ENCODE data around the gene CXCL10.
"Not testable (repeated sequence)": the region's sequence is repeated elsewhere in the genome, so short reads cannot be mapped to it uniquely, and the experiment has no call there.

Gene CXCL10

DNA sequence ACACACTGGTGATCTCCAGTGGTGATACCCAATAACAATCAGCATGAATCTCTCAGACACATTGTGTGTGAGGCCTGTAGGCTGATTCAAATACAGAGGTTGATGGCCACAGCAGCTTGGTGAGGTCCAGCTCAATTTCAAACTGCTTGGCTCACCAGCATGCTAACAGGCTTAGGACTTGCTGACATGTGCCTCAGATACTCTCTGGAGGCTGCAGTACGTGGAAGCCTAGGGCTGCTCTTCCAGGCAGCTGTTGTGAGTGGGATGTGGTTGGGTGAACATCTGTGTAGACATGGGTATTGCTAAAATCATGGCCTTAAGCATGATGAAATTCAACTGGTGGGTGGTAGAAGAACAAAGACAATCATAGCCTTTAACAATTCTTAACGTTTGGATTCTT is 20.3 kb downstream of the CXCL10 start:
- H3K36me3 ChIP-seq: no peaks in the 10 kb centered on the region
- no peak overlapping the region for H3K27ac ChIP-seq

DNA sequence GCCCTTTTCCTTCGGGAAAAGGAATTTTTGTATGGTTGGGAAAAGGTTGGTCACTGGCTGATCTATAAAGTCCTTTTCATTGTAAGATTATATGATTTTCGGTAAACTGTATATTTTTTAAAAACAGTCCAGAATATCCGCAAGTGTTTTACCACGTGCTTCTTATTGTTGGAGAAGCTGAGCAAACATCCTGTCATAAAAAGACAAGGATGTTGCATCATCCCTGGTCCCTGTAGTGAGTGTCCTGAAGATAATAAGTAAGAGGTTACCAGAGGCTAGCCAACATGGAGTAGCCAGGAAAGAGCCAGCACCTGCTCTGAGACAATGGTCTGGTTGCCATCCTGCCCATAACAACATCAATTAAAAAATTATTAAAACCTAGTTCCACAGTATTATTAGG is 21.1 kb downstream of the CXCL10 start:
- no peaks in the 10 kb centered on the region for H3K36me3 ChIP-seq

More for the DNA sequence above, 20.3 kb downstream of the CXCL10 start:
- no peak overlapping the region for H3K4me3 ChIP-seq (ENCODE audit: low read depth, low read length)
- H3K9me3 ChIP-seq (ENCODE audit: severe bottlenecking): no peaks in the 10 kb centered on the region
- TF ChIP-seq, protein P1, sequence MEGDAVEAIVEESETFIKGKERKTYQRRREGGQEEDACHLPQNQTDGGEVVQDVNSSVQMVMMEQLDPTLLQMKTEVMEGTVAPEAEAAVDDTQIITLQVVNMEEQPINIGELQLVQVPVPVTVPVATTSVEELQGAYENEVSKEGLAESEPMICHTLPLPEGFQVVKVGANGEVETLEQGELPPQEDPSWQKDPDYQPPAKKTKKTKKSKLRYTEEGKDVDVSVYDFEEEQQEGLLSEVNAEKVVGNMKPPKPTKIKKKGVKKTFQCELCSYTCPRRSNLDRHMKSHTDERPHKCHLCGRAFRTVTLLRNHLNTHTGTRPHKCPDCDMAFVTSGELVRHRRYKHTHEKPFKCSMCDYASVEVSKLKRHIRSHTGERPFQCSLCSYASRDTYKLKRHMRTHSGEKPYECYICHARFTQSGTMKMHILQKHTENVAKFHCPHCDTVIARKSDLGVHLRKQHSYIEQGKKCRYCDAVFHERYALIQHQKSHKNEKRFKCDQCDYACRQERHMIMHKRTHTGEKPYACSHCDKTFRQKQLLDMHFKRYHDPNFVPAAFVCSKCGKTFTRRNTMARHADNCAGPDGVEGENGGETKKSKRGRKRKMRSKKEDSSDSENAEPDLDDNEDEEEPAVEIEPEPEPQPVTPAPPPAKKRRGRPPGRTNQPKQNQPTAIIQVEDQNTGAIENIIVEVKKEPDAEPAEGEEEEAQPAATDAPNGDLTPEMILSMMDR (IDR thresholded peaks at IDR 0.05; ENCODE audit: low read depth, low read length): no peak
- DNase-seq: no peak
- no peaks in the 10 kb centered on the region for H3K27me3 ChIP-seq (ENCODE audit: insufficient read depth, low read depth, severe bottlenecking)

DNA sequence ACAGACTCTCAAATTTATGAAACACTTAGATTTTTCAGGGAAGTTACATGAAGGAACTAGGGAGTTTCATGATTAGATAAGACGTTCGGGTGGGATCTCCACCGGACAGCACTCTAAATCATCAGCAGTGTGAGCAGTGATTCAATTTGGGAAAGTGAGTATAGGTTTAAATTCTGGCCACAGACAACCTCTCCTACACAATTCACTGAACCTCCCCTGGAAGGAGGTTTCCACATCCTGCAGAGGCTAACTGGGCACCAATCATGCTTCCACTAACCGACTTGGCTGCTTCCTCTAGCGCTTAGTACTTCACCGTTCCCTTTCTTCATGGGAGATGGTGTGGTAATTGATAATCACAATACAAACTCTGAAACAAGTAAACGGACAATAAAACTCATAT is 21.6 kb downstream of the CXCL10 start:
- H3K27ac ChIP-seq: no peak overlapping the region
- H3K36me3 ChIP-seq: no peaks in the 10 kb centered on the region
- no peak for DNase-seq
- H3K27me3 ChIP-seq (ENCODE audit: insufficient read depth, low read depth, severe bottlenecking): no peaks in the 10 kb centered on the region
- H3K4me3 ChIP-seq (ENCODE audit: low read depth, low read length): no peak overlapping the region
- H3K9me3 ChIP-seq (ENCODE audit: severe bottlenecking): no peaks in the 10 kb centered on the region
- TF ChIP-seq, protein P1 (IDR thresholded peaks at IDR 0.05; ENCODE audit: low read depth, low read length): no peak

More for the DNA sequence above, 21.1 kb downstream of the CXCL10 start:
- H3K4me3 ChIP-seq (ENCODE audit: low read depth, low read length): no peak overlapping the region
- DNase-seq: no peak
- TF ChIP-seq, protein P1 (IDR thresholded peaks at IDR 0.05; ENCODE audit: low read depth, low read length): no peak
- H3K27me3 ChIP-seq (ENCODE audit: insufficient read depth, low read depth, severe bottlenecking): no peaks in the 10 kb centered on the region
- H3K9me3 ChIP-seq (ENCODE audit: severe bottlenecking): no peaks in the 10 kb centered on the region
- no peak overlapping the region for H3K27ac ChIP-seq

DNA sequence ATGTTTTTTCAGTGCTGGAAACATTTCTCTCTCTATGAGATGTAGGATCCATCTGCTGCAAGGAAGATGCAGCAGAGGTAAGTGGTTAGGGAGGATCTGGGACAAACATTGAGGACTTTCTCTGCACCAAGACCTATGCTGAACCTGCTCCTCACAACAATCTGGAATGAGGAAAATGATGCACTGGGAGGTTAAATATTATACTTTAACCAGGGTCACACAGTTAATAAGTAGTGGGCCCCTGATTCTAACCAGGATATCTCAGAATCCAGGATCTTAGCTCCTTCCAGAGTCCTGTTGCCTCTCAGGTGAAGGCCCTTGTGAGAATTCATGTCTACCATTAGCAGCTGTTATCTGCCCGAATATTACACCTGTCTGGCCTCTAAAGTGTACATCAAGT is 23.0 kb downstream of the CXCL10 start:
- DNase-seq: no peak
- TF ChIP-seq, protein P1 (IDR thresholded peaks at IDR 0.05; ENCODE audit: low read depth, low read length): no peak
- no peaks in the 10 kb centered on the region for H3K27me3 ChIP-seq (ENCODE audit: insufficient read depth, low read depth, severe bottlenecking)

DNA sequence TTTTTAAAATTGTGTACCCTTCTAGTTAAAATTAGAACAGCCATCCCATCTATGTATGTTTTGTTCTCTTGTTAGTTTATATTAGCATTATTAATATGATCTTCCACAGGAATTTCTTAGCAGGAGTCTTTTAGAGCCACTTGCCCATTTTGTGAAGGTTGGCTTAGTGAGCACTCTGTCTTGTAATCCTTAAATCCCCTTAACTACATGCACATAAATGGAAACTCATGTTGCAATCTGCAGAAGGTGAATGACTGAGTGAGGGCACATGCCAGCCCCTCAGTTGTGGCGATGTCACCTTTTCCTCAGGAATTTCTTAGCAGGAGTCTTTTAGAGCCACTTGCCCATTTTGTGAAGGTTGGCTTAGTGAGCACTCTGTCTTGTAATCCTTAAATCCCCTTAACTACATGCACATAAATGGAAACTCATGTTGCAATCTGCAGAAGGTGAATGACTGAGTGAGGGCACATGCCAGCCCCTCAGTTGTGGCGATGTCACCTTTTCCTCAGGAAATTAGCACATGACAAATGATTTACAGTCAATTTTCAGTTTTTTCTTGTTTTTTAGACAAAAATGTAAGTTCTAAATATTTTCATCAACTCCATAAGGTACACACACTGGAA is 24.7 kb downstream of the CXCL10 start:
- not testable (repeated sequence) for H3K9me3 ChIP-seq (ENCODE audit: severe bottlenecking); H3K36me3 ChIP-seq; H3K4me3 ChIP-seq (ENCODE audit: low read depth, low read length); H3K27ac ChIP-seq; H3K27me3 ChIP-seq (ENCODE audit: insufficient read depth, low read depth, severe bottlenecking); DNase-seq

More for the DNA sequence above, 23.0 kb downstream of the CXCL10 start:
- Histone ChIP-seq H3K9me3 (ENCODE audit: severe bottlenecking) (no peaks in the 10 kb centered on the region), H3K36me3 (no peaks in the 10 kb centered on the region), H3K27ac (no peak overlapping the region), H3K4me3 (ENCODE audit: low read depth, low read length) (no peak overlapping the region)

DNA sequence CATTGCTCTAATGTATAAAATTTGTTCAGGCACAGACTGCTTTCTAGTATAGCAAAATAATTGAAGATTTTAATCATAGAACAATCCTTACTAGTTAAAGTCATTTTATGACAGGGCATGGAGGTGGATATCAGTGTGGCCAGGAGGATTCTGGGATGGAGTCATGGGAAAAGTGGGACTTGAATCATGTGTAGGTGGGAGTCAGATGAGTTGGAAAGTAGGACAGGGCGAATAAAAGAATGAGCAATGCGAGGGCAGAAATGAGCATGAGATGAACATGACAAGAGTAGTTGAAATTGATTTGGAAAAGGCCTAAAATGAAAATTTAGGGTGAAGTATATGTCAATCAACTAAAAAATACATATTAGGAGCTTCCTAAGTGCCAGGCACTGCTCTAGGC is 25.4 kb downstream of the CXCL10 start:
- TF ChIP-seq, protein P1 (IDR thresholded peaks at IDR 0.05; ENCODE audit: low read depth, low read length): no peak
- H3K4me3 ChIP-seq (ENCODE audit: low read depth, low read length): no peak overlapping the region
- no peaks in the 10 kb centered on the region for H3K27me3 ChIP-seq (ENCODE audit: insufficient read depth, low read depth, severe bottlenecking)
- DNase-seq: no peak
- H3K27ac ChIP-seq: no peak overlapping the region
- no peaks in the 10 kb centered on the region for H3K36me3 ChIP-seq
- H3K9me3 ChIP-seq (ENCODE audit: severe bottlenecking): no peaks in the 10 kb centered on the region
